Prostate gland (tissue), 2 donors: ENCODE measurements around the gene MICAL3.

ENCODE experiments used
- CTCF ChIP-seq, 4 experiments: fragments of 200-600 bp in 2 of 4; fragments of 450-650 bp in 2 of 4; sonication (generic) in 2 of 4; IDR thresholded peaks; 1 replicate in 3 of 4; 2 replicates in 1 of 4; pipeline ENCODE4 v1.5.1; 2016 to 2019; ENCODE audit warnings: antibody characterized with exemption in 4 of 4, mild to moderate bottlenecking in 2 of 4, moderate library complexity in 2 of 4
- POLR2A ChIP-seq: fragments of 450-650 bp; IDR thresholded peaks from one replicate; pipeline ENCODE4 v1.6.1; 2016; ENCODE audit warnings: antibody characterized with exemption, mild to moderate bottlenecking
- POLR2AphosphoS5 ChIP-seq: sonication (generic); formaldehyde crosslinking; IDR thresholded peaks from one replicate; pipeline ENCODE4 v1.6.1; 2017; ENCODE audit warnings: antibody characterized with exemption

DNA sequence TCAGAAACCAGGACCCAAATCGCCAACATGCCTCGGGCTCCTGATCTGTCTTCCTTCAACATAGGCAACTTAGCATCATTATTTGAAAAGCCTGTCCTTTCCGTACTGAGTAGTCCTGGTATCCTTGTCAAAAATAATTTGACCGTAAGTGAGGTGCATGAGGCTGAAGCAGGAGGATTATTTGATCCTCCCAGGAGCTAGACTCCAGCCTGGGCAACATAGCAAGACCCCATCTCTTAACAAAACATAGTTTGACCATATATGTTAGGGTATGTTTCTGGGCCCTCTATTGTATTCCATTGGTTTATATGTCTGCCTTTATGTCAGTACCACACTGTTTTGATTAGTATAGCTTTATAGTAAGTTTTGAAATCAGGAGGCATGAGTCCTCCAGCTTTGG is 112.5 kb downstream of the MICAL3 start:
- TF ChIP-seq CTCF (IDR thresholded peaks at IDR 0.05) (no peak), POLR2A (no peak), POLR2AphosphoS5 (no peak)
